ENCODE measurements around the gene SOX30.

GRCh38 chr5:157665467-157666070 is 13.3 kb upstream of the SOX30 start:
- no peak for TF ChIP-seq CTCF (IDR thresholded peaks at IDR 0.05)
- TF ChIP-seq POLR2A (IDR thresholded peaks at IDR 0.05), result no peak
